H1 (cell line): ENCODE measurements around the gene LDLRAD3. TPM values are rescaled to one million over a fixed set of nuclear protein-coding genes. Genes with fewer than 3 reads are reported as not detected.
A peak's percentile ranks its signal among the peaks of the same experiment; 100 is the strongest.

ENCODE experiments used
- CTCF ChIA-PET: fragments of 300-600 bp; sonication (Branson Sonifier 250); formaldehyde crosslinking; loops from one replicate; lab custom pipeline; 2021; ENCODE audit not compliant: partially characterized antibody; lab: Charles Lee
- POLR2A ChIA-PET: fragments of 300-600 bp; sonication (Branson Sonifier 250); formaldehyde crosslinking; loops from one replicate; lab custom pipeline; 2021; ENCODE audit warnings: inconsistent platforms; ENCODE audit not compliant: partially characterized antibody; lab: Charles Lee
- DNase-seq, 2 experiments: peaks; one replicate each; pipeline versions ENCODE4 v3.0.0 to v3.0.0-alpha.2; 2010 to 2022; ENCODE audit warnings: low spot score in 2 of 2, low read depth in 1 of 2, mixed read lengths in 1 of 2
- FAIRE-seq: peaks from 2 replicates; lab custom pipeline; 2011; peaks lifted over from hg19 to GRCh38; lab: Jason Lieb, UNC
- H2AFZ ChIP-seq: 2 replicates; pipeline ENCODE4 v1.8.1; 2012; ENCODE audit warnings: low read length, inconsistent platforms
- H2AK5ac ChIP-seq: 2 replicates; pipeline ENCODE4 v1.6.1; 2013; ENCODE audit warnings: low read depth, low read length
- H2BK120ac ChIP-seq: replicated peaks from 2 replicates; pipeline ENCODE3; 2013; ENCODE audit warnings: low read depth, low read length, inconsistent platforms
- H2BK12ac ChIP-seq: 2 replicates; pipeline ENCODE4 v1.6.1; 2013; ENCODE audit warnings: low read depth, low read length
- H2BK15ac ChIP-seq: 2 replicates; pipeline ENCODE4 v1.6.1; 2013; ENCODE audit warnings: low read length
- H2BK20ac ChIP-seq: 2 replicates; pipeline ENCODE4 v1.6.1; 2013; ENCODE audit warnings: low read length
- H2BK5ac ChIP-seq: 2 replicates; pipeline ENCODE4 v1.6.1; 2013; ENCODE audit warnings: low read depth, low read length
- H3K14ac ChIP-seq: 2 replicates; pipeline ENCODE4 v1.6.1; 2013; ENCODE audit warnings: inconsistent platforms; ENCODE audit not compliant: insufficient read length
- H3K18ac ChIP-seq: 2 replicates; pipeline ENCODE4 v1.6.1; 2013; ENCODE audit warnings: low read length; ENCODE audit errors: extremely low read depth
- H3K23ac ChIP-seq: 2 replicates; pipeline ENCODE4 v1.6.1; 2013; ENCODE audit warnings: inconsistent platforms; ENCODE audit not compliant: insufficient read length
- H3K23me2 ChIP-seq: 2 replicates; pipeline ENCODE4 v1.6.1; 2013; ENCODE audit warnings: low read depth, low read length
- H3K27ac ChIP-seq: 2 replicates; pipeline ENCODE4 v1.6.1; 2011; ENCODE audit warnings: low read depth, low read length, inconsistent platforms
- H3K27me3 ChIP-seq, 4 experiments: replicated peaks in 1 of 4; 1 replicate in 1 of 4; 2 replicates in 3 of 4; pipeline versions ENCODE4 v1.6.1 to v1.8.1; 2011 to 2013; ENCODE audit warnings: low read length in 3 of 4, mild to moderate bottlenecking in 3 of 4, inconsistent platforms in 2 of 4, mixed read lengths in 2 of 4, moderate library complexity in 1 of 4; ENCODE audit not compliant: control insufficient read depth in 3 of 4, insufficient read depth in 3 of 4; ENCODE audit errors: extremely low read depth in 1 of 4
- H3K36me3 ChIP-seq, 4 experiments: 2 replicates each; pipeline versions ENCODE4 v1.6.1 to v1.8.1; 2011 to 2013; ENCODE audit warnings: mild to moderate bottlenecking in 4 of 4, low read length in 3 of 4, moderate library complexity in 2 of 4, control low read depth in 1 of 4, inconsistent platforms in 1 of 4; ENCODE audit not compliant: insufficient read depth in 4 of 4, control insufficient read depth in 2 of 4
- H3K4ac ChIP-seq: replicated peaks from 2 replicates; pipeline ENCODE3; 2013; ENCODE audit warnings: low read length, low read depth, mixed read lengths, inconsistent platforms; ENCODE audit not compliant: insufficient read length
- H3K4me1 ChIP-seq, 4 experiments: replicated peaks in 1 of 4; 1 replicate in 1 of 4; 2 replicates in 3 of 4; pipeline versions ENCODE4 v1.6.1 to v1.8.1; 2011 to 2013; ENCODE audit warnings: low read length in 3 of 4, inconsistent platforms in 2 of 4, mixed read lengths in 1 of 4; ENCODE audit not compliant: insufficient read depth in 4 of 4, control insufficient read depth in 3 of 4
- H3K4me2 ChIP-seq, 2 experiments: 2 replicates each; pipeline versions ENCODE4 v1.6.1 to v1.8.1; 2011 to 2013; ENCODE audit warnings: low read depth in 2 of 2, low read length in 2 of 2, control low read depth in 1 of 2, inconsistent platforms in 1 of 2, mild to moderate bottlenecking in 1 of 2; ENCODE audit not compliant: insufficient read depth in 1 of 2
- H3K4me3 ChIP-seq, 4 experiments: fragments of 200-600, 300-600 bp in 1 of 4; sonication (generic), shearing (Covaris generic), sonication (Bioruptor Twin) in 1 of 4; 2 replicates each; pipeline versions ENCODE4 v1.5.1 to v1.8.1; 2011 to 2016; ENCODE audit warnings: low read length in 4 of 4, low read depth in 3 of 4, control low read depth in 2 of 4, inconsistent platforms in 2 of 4, mild to moderate bottlenecking in 2 of 4, mixed read lengths in 1 of 4, moderate library complexity in 1 of 4; ENCODE audit not compliant: insufficient read depth in 2 of 4; ENCODE audit errors: extremely low read depth in 1 of 4
- H3K56ac ChIP-seq: replicated peaks from 2 replicates; pipeline ENCODE3; 2013; ENCODE audit warnings: low read depth, mild to moderate bottlenecking, mixed read lengths, low read length, inconsistent platforms; ENCODE audit not compliant: insufficient read length
- H3K79me1 ChIP-seq: 2 replicates; pipeline ENCODE4 v1.6.1; 2013; ENCODE audit warnings: low read depth, low read length, control low read depth
- H3K79me2 ChIP-seq, 2 experiments: 2 replicates each; pipeline versions ENCODE4 v1.6.1 to v1.8.1; 2012 to 2013; ENCODE audit warnings: low read length in 2 of 2, mild to moderate bottlenecking in 2 of 2, inconsistent platforms in 1 of 2; ENCODE audit not compliant: insufficient read depth in 2 of 2, control insufficient read depth in 1 of 2
- H3K9ac ChIP-seq, 4 experiments: replicated peaks in 1 of 4; 1 replicate in 1 of 4; 2 replicates in 3 of 4; pipeline versions ENCODE4 v1.6.1 to v1.8.1; 2011 to 2013; ENCODE audit warnings: low read depth in 3 of 4, low read length in 3 of 4, control low read depth in 2 of 4, mild to moderate bottlenecking in 2 of 4, moderate library complexity in 2 of 4, inconsistent platforms in 1 of 4; ENCODE audit errors: extremely low read depth in 1 of 4
- H3K9me3 ChIP-seq, 2 experiments: 2 replicates each; pipeline versions ENCODE4 v1.6.1 to v1.8.1; 2012 to 2013; ENCODE audit warnings: mild to moderate bottlenecking in 2 of 2, moderate library complexity in 2 of 2, control low read depth in 1 of 2, inconsistent platforms in 1 of 2, low read depth in 1 of 2, low read length in 1 of 2, mixed read lengths in 1 of 2; ENCODE audit not compliant: insufficient read depth in 2 of 2
- H4K20me1 ChIP-seq, 2 experiments: replicated peaks in 1 of 2; 2 replicates each; pipeline versions ENCODE3 to v1.8.1; 2011 to 2013; ENCODE audit warnings: inconsistent platforms in 2 of 2, low read length in 2 of 2, mild to moderate bottlenecking in 1 of 2; ENCODE audit not compliant: insufficient read depth in 2 of 2, control insufficient read depth in 1 of 2
- H4K5ac ChIP-seq: 2 replicates; pipeline ENCODE4 v1.6.1; 2013; ENCODE audit warnings: low read length, low read depth, mixed read lengths, inconsistent platforms; ENCODE audit not compliant: insufficient read length
- H4K8ac ChIP-seq: 2 replicates; pipeline ENCODE4 v1.8.0; 2013; ENCODE audit warnings: mild to moderate bottlenecking, moderate library complexity, low read length, inconsistent platforms; ENCODE audit not compliant: insufficient read depth; ENCODE audit errors: extremely low read depth
- H4K91ac ChIP-seq: replicated peaks from 2 replicates; pipeline ENCODE3; 2013; ENCODE audit warnings: low read length, mixed read lengths, inconsistent platforms; ENCODE audit not compliant: insufficient read length
- ATF2 ChIP-seq: IDR thresholded peaks from 2 replicates; pipeline ENCODE4 v1.6.1; 2012; ENCODE audit warnings: low read length, inconsistent platforms
- BRCA1 ChIP-seq: IDR thresholded peaks from 2 replicates; pipeline ENCODE4 v1.6.1; 2012; ENCODE audit warnings: low read depth, low read length, improper control_type of control experiment
- GTF2F1 ChIP-seq: IDR thresholded peaks from 2 replicates; pipeline ENCODE4 v1.6.1; 2012; ENCODE audit warnings: low read depth, low read length, improper control_type of control experiment, borderline replicate concordance
- HDAC6 ChIP-seq: IDR thresholded peaks from one replicate; pipeline ENCODE4 v1.7.1; 2012; ENCODE audit warnings: low read depth, mild to moderate bottlenecking, inconsistent platforms, low read length, moderate library complexity
- MAFK ChIP-seq: IDR thresholded peaks from 2 replicates; pipeline ENCODE4 v1.6.1; 2012; ENCODE audit warnings: low read depth, mild to moderate bottlenecking, improper control_type of control experiment, low read length
- NRF1 ChIP-seq: IDR thresholded peaks from 2 replicates; pipeline ENCODE4 v1.6.1; 2011; ENCODE audit warnings: mild to moderate bottlenecking, low read depth, low read length, improper control_type of control experiment
- POLR2A ChIP-seq, 2 experiments: IDR thresholded peaks; 1 replicate in 1 of 2; 2 replicates in 1 of 2; pipeline ENCODE4 v1.6.1; 2011; ENCODE audit warnings: low read depth in 2 of 2, low read length in 2 of 2, mild to moderate bottlenecking in 2 of 2; ENCODE audit errors: control extremely low read depth in 1 of 2
- RNF2 ChIP-seq: fragments of 200-900, 300-1000 bp; sonication (generic); IDR thresholded peaks from 2 replicates; pipeline ENCODE4 v1.7.1; 2016; ENCODE audit warnings: borderline replicate concordance, low read depth, mild to moderate bottlenecking, antibody characterized with exemption, low read length; ENCODE audit not compliant: poor library complexity, severe bottlenecking; ENCODE audit errors: missing control alignments
- TAF7 ChIP-seq: optimal IDR thresholded peaks from 2 replicates; pipeline ENCODE3; 2011; ENCODE audit warnings: low read depth, mild to moderate bottlenecking, inconsistent platforms, low read length, moderate library complexity, borderline replicate concordance
- WGBS, 2 experiments: shearing (Covaris generic) in 1 of 2; methylation state at CpG; one replicate each; pipeline versions ENCODE4 v1.1.6 to v1.1.7; 2013 to 2015; ENCODE audit warnings: low lambda C conversion rate in 2 of 2, mixed read lengths in 2 of 2, inconsistent platforms in 1 of 2, low coverage in 1 of 2, missing lambda C conversion rate in 1 of 2; ENCODE audit not compliant: insufficient replicate concordance in 2 of 2, insufficient coverage in 1 of 2, insufficient read length in 1 of 2; ENCODE audit errors: extremely low coverage in 1 of 2, missing lambda C conversion rate in 1 of 2; 5-methylcytosine and 5-hydroxymethylcytosine counted together
- polyA plus RNA-seq, 7 experiments: library from polyadenylated mRNA; depleted of rRNA in 3 of 7; stranded (reverse) in 5 of 7; unstranded in 2 of 7; fragments of >200 nt in 5 of 7; fragments of 200-250 nt in 2 of 7; gene quantifications; 1 replicate in 5 of 7; 2 replicates in 1 of 7; 4 replicates in 1 of 7; pipeline versions ENCODE4 v1.2.1 to v1.2.3, GENCODE V29; 2011 to 2013; ENCODE audit warnings: missing spikeins in 2 of 7, mixed read lengths in 2 of 7
- total RNA-seq: library from RNA; stranded (reverse); fragmentation: NEBNext Ultra II Directional; extraction: Animal tissue kit (Norgen Biotek cat#: 25700); gene quantifications from 2 replicates; pipeline ENCODE4 v1.2.1, GENCODE V29; 2021

The LDLRAD3 gene
- total and polyA plus RNA-seq, 2 of the 8 experiments (the other 6 are each of a cell fraction or from before 2014, with no cell fraction given): 18.6 to 22.8 TPM

- no peak overlapping the region for H2BK5ac ChIP-seq
- no peak overlapping the region for H4K8ac ChIP-seq
- H3K4me3 ChIP-seq: no peak overlapping the region
- H2BK20ac ChIP-seq: no peak overlapping the region
- no peak overlapping the region for H3K4ac ChIP-seq
- H2AK5ac ChIP-seq: no peak overlapping the region
- H3K56ac ChIP-seq: no peak overlapping the region
- WGBS, 2 experiments: 93% methylated on average over 3 of the region's 3 CpGs; no CpG with 5 or more reads in 1 of the 2 experiments
- DNase-seq: no peak
- no peak overlapping the region for H2AFZ ChIP-seq
- H3K18ac ChIP-seq: no peak overlapping the region
- H4K5ac ChIP-seq: no peak overlapping the region
- H4K91ac ChIP-seq: no peak overlapping the region
- H3K9me3 ChIP-seq: no peaks in the 10 kb centered on the region
- peaks cover 0 to 9% (median 0%) of the 10 kb centered on the region in 4 experiments; a peak in 3 of 8 replicates for H3K36me3 ChIP-seq
- peaks cover 10% of the 10 kb centered on the region for H3K79me1 ChIP-seq
- peaks cover 5 to 16% (median 10%) of the 10 kb centered on the region in 4 experiments for H3K4me1 ChIP-seq
- ChIA-PET CTCF (interaction anchor here (0.8 to 2.6 kb wide), 11 partner anchors 10 to 216 kb away, joined by 3 to 9 read pairs (median 3); no protein-coding TSS in a partner anchor), POLR2A (interaction anchor here (0.6 to 0.7 kb wide), 2 partner anchors 104 to 170 kb away, joined by 3 read pairs; no protein-coding TSS in a partner anchor)
- no peaks in the 10 kb centered on the region for H3K23me2 ChIP-seq
- no peak overlapping the region for H3K4me2 ChIP-seq
- FAIRE-seq: no peak
- H3K14ac ChIP-seq: no peak overlapping the region
- H3K27me3 ChIP-seq: no peaks in the 10 kb centered on the region
- no peak overlapping the region for H2BK12ac ChIP-seq
- H3K9ac ChIP-seq: no peak overlapping the region
- H3K27ac ChIP-seq: no peak overlapping the region
- no peak overlapping the region for H3K23ac ChIP-seq
- H2BK15ac ChIP-seq: no peak overlapping the region
- peak overlapping the region; percentile 31 for H2BK120ac ChIP-seq
- peaks cover 0 to 26% of the 10 kb centered on the region in 2 experiments; a peak in 2 of 4 replicates for H3K79me2 ChIP-seq
- no peaks in the 10 kb centered on the region for H4K20me1 ChIP-seq
- TF ChIP-seq ATF2 (no peak), POLR2A (IDR thresholded peaks at IDR 0.05; ENCODE audit: control extremely low read depth in 1 of 2, low read depth in 2 of 2, low read length in 2 of 2) (no peak), RNF2 (no peak), MAFK (no peak), NRF1 (no peak), GTF2F1 (no peak), HDAC6 (no peak), TAF7 (no peak), BRCA1 (no peak)
These were observed 94.7 kb downstream of the LDLRAD3 start for GRCh38 chr11:36038541-36038940.
